HPDE6-E6E7 (cell line): ENCODE data around the gene ZNF493.

Experiments used
- DNase-seq: peaks from one replicate; pipeline ENCODE4 v3.0.0; 2011; ENCODE audit warnings: missing footprints; ENCODE audit errors: extremely low spot score

Gene ZNF493

GRCh38 chr19:21462540-21462939 is 65.6 kb downstream of the ZNF493 start:
- DNase-seq: no peak

- DNase-seq: no peak
These were observed 66.6 kb downstream of the ZNF493 start for GRCh38 chr19:21463449-21464105.

DNA sequence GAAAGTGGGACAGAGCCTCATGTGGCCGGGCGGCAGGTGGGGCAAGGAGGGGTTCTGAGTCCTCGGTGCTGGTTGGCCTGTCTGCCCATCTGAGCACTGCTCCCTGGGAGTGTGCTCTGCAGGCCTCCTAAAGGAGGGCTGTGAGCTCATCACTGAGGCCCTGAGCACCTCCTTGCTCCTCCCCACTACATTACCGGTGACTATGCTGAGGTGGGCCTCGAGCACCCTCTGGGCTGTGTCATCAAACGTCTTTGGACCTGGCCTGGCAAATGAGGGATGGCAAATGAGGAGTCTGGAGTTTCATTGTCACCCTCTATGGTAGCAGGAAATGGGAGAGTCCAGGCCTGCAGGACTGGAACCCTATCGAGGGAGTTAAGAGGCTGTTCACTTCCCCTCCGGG is 69.7 kb downstream of the ZNF493 start:
- DNase-seq: no peak

GRCh38 chr19:21468791-21469190 is 71.9 kb downstream of the ZNF493 start:
- no peak for DNase-seq

DNA sequence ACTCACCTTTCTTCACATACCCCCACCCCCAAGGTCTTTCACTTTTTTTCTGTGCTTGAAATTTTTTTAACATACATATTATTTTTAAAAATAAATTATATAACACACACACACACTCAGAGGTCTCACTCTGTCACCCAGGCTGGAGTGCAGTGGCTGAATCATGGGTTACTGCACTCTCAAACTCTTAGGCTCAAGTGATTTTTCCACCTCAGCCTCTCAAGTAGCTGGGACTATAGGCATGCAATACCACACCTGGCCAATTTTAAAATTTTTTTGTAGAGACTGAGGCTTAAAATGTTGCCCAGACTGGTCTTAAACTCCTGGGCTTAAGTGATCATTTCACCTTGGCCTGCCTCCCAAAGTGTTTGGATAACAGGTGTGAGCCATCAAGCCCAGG is 75.6 kb downstream of the ZNF493 start:
- no peak for DNase-seq

- no peak for DNase-seq
These were observed 77.8 kb downstream of the ZNF493 start for GRCh38 chr19:21474671-21475181.
